MCF 10A (cell line): Measurements from ENCODE around the gene CYTH1. TPM values are rescaled to one million over a fixed set of nuclear protein-coding genes. Genes with fewer than 3 reads are reported as not detected.

ENCODE experiments used
- BruUV-seq: library from RNA; stranded (reverse); fragments of 400-500 nt; replicated peaks from 2 replicates; lab custom pipeline; 2021; lab: Mats Ljungman, UMichigan
- CTCF ChIA-PET: fragments of 300-600 bp; sonication (Branson Sonifier 250); formaldehyde crosslinking; extraction: SDS; loops from one replicate; lab custom pipeline; 2021; ENCODE audit warnings: antibody characterized with exemption, inconsistent platforms; lab: Yijun Ruan, JAX
- POLR2A ChIA-PET: fragments of 300-600, 350-650 bp; sonication (Branson Sonifier 250); formaldehyde crosslinking; extraction: SDS; loops from one replicate; lab custom pipeline; 2020; ENCODE audit warnings: antibody characterized with exemption, inconsistent platforms; lab: Yijun Ruan, JAX
- DNase-seq: peaks from one replicate; pipeline ENCODE4 v3.0.0-alpha.2; 2018; ENCODE audit not compliant: unreplicated experiment
- H3K27ac Mint-ChIP-seq: one replicate; pipeline ENCODE4 v1.8.0; 2022; ENCODE audit warnings: mild to moderate bottlenecking, low read depth, mixed read lengths; ENCODE audit not compliant: unreplicated experiment
- H3K27me3 Mint-ChIP-seq: one replicate; pipeline ENCODE4 v1.8.0; 2022; ENCODE audit warnings: mixed read lengths; ENCODE audit not compliant: insufficient read depth, unreplicated experiment
- H3K36me3 Mint-ChIP-seq: one replicate; pipeline ENCODE4 v1.8.0; 2022; ENCODE audit warnings: mild to moderate bottlenecking, moderate library complexity, mixed read lengths; ENCODE audit not compliant: insufficient read depth, unreplicated experiment
- H3K4me1 Mint-ChIP-seq: one replicate; pipeline ENCODE4 v1.8.0; 2022; ENCODE audit warnings: mixed read lengths; ENCODE audit not compliant: insufficient read depth, unreplicated experiment
- H3K4me3 Mint-ChIP-seq: one replicate; pipeline ENCODE4 v1.8.0; 2022; ENCODE audit warnings: mild to moderate bottlenecking, moderate library complexity, mixed read lengths; ENCODE audit not compliant: unreplicated experiment
- H3K9me3 Mint-ChIP-seq: one replicate; pipeline ENCODE4 v1.8.0; 2022; ENCODE audit warnings: mixed read lengths; ENCODE audit not compliant: unreplicated experiment
- intact Hi-C: fragments of 100-400 bp; cut with micrococcal nuclease; formaldehyde crosslinking; loops from 2 replicates; pipeline ENCODE4 v1.14.1; 2022
- total RNA-seq: library from RNA; stranded (reverse); gene quantifications from 2 replicates; pipeline ENCODE4 v1.2.3, GENCODE V29; 2022
- TF ChIP-seq, protein P1 (sequence below): fragments of 200-600 bp; IDR thresholded peaks from one replicate; pipeline ENCODE4 v1.8.0; 2022; ENCODE audit warnings: antibody characterized with exemption, mild to moderate bottlenecking; ENCODE audit not compliant: unreplicated experiment

CYTH1 gene
- total RNA-seq, 1 experiment from 2014 or later: 38.5 TPM

DNA sequence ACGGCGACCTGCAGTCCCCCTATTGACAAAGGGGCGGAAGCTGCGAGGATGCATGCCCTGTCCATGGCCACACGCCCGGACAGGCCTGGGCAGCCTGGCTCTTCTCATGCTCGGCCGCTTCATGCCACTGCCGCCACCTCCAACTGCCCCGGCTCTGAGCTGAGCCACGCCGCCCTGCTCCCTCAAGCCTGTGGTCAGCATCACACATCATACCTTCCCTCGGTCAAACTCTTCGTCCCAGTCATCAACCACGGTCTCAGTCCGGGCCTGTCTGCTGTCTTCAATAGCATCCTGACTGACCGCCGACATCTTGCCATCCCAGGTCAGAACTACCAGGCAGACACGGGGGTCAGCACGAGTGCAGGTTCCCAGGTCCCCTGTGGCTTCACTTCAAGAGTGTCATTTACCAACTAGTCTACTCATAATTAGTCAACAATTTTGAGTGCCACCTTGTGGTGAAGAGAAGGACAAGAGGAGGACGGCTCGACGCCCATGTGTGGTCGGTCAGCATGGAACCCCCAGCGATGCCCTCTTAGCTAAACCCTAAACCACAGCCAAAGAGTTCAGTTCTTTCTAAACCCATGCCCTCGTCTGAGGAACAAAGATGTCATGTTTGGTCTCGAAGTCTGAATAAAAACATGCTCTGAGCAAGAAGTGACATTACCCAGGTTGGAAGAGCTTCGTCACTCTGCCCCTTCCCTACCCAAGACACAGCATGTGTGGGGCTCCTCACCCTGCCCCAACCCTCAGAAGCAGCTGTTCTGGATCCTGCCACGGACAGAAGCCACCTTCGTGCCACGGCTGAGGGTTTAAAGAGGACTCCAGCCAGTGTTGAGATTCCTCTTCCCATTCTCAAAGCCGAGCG lies 16.9 kb upstream of the CYTH1 start:
- DNase-seq: peak; percentile 37
- H3K4me3 Mint-ChIP-seq: no peak overlapping the region
- H3K9me3 Mint-ChIP-seq: no peaks in the 10 kb centered on the region
- TF ChIP-seq, protein P1, sequence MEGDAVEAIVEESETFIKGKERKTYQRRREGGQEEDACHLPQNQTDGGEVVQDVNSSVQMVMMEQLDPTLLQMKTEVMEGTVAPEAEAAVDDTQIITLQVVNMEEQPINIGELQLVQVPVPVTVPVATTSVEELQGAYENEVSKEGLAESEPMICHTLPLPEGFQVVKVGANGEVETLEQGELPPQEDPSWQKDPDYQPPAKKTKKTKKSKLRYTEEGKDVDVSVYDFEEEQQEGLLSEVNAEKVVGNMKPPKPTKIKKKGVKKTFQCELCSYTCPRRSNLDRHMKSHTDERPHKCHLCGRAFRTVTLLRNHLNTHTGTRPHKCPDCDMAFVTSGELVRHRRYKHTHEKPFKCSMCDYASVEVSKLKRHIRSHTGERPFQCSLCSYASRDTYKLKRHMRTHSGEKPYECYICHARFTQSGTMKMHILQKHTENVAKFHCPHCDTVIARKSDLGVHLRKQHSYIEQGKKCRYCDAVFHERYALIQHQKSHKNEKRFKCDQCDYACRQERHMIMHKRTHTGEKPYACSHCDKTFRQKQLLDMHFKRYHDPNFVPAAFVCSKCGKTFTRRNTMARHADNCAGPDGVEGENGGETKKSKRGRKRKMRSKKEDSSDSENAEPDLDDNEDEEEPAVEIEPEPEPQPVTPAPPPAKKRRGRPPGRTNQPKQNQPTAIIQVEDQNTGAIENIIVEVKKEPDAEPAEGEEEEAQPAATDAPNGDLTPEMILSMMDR: peak; percentile 27
- H3K27ac Mint-ChIP-seq: no peak overlapping the region
- peaks cover 80% of the 10 kb centered on the region for H3K36me3 Mint-ChIP-seq
- peaks cover 5% of the 10 kb centered on the region for H3K4me1 Mint-ChIP-seq
- POLR2A ChIA-PET: no interaction called here
- intact Hi-C loops: no loop called here
- CTCF ChIA-PET: interaction anchor here (0.6 to 1.2 kb wide), 8 partner anchors 8 to 302 kb away, joined by 3 to 7 read pairs (median 3); no protein-coding TSS in a partner anchor
- no TSS peak for BruUV-seq
- no peaks in the 10 kb centered on the region for H3K27me3 Mint-ChIP-seq

GRCh38 chr17:78797691-78798585 lies 15.9 kb upstream of the CYTH1 start:
- DNase-seq: no peak
- H3K4me1 Mint-ChIP-seq: peaks cover 5% of the 10 kb centered on the region
- peaks cover 80% of the 10 kb centered on the region for H3K36me3 Mint-ChIP-seq
- CTCF ChIA-PET: interaction anchor here (0.6 to 1.8 kb wide), 4 partner anchors 9 to 90 kb away, joined by 3 to 5 read pairs (median 4); no protein-coding TSS in a partner anchor
- H3K27me3 Mint-ChIP-seq: no peaks in the 10 kb centered on the region
- intact Hi-C loops: no loop called here
- BruUV-seq: no TSS peak
- no peak overlapping the region for H3K4me3 Mint-ChIP-seq
- TF ChIP-seq, protein P1: no peak
- H3K9me3 Mint-ChIP-seq: no peaks in the 10 kb centered on the region
- POLR2A ChIA-PET: interaction anchor here (0.7 kb wide), 1 partner anchor 26 kb away, joined by 3 read pairs; no protein-coding TSS in a partner anchor
- H3K27ac Mint-ChIP-seq: peak overlapping the region; percentile 53

GRCh38 chr17:78797213-78797612 lies 15.1 kb upstream of the CYTH1 start:
- Mint-ChIP-seq H3K9me3 (no peaks in the 10 kb centered on the region), H3K4me3 (no peak overlapping the region), H3K27ac (no peak overlapping the region), H3K36me3 (peaks cover 76% of the 10 kb centered on the region), H3K4me1 (peaks cover 6% of the 10 kb centered on the region), H3K27me3 (no peaks in the 10 kb centered on the region)
- BruUV-seq: no TSS peak
- ChIA-PET CTCF (interaction anchor here (1.8 kb wide), 1 partner anchor 89 kb away, joined by 4 read pairs; no protein-coding TSS in a partner anchor), POLR2A (interaction anchor here (0.7 kb wide), 1 partner anchor 26 kb away, joined by 3 read pairs; no protein-coding TSS in a partner anchor)
- TF ChIP-seq, protein P1: no peak
- intact Hi-C loops: no loop called here
- DNase-seq: no peak
